Thyroid gland (tissue), 4 donors: ENCODE measurements around the gene ABCC4. TPM values are rescaled to one million over a fixed set of nuclear protein-coding genes. Genes with fewer than 3 reads are reported as not detected.

Source experiments
- DNase-seq, 2 donors: peaks; one replicate each; pipeline ENCODE4 v3.0.0-alpha.2; 2019
- H3K27ac ChIP-seq, 3 donors: fragments of 200-600 bp; sonication (generic); 1 replicate in 2 of 3; 2 replicates in 1 of 3; pipeline ENCODE4 v1.5.1; 2016 to 2019; ENCODE audit warnings: mild to moderate bottlenecking in 1 of 3, moderate library complexity in 1 of 3
- H3K27me3 ChIP-seq: fragments of 200-600 bp; sonication (generic); one replicate; pipeline ENCODE4 v1.5.1; 2019
- H3K36me3 ChIP-seq, 2 donors: fragments of 200-600 bp; sonication (generic); one replicate each; pipeline ENCODE4 v1.5.1; 2016 to 2019
- H3K4me1 ChIP-seq, 2 donors: fragments of 200-600 bp; sonication (generic); one replicate each; pipeline ENCODE4 v1.5.1; 2017 to 2019
- H3K4me3 ChIP-seq, 3 donors: fragments of 200-600 bp; sonication (generic); replicated peaks in 1 of 3; 1 replicate in 2 of 3; 2 replicates in 1 of 3; pipeline ENCODE4 v1.5.1; 2016; ENCODE audit warnings: mild to moderate bottlenecking in 1 of 3
- H3K9me3 ChIP-seq: fragments of 200-600 bp; sonication (generic); one replicate; pipeline ENCODE4 v1.5.1; 2017
- CTCF ChIP-seq, 6 experiments: fragments of 200-600 bp in 3 of 6; fragments of 450-650 bp in 3 of 6; sonication (generic) in 3 of 6; IDR thresholded peaks; one replicate each; pipeline ENCODE4 v1.5.1; 2016 to 2019; ENCODE audit warnings: antibody characterized with exemption in 6 of 6, mild to moderate bottlenecking in 2 of 6, inconsistent platforms in 1 of 6, moderate library complexity in 1 of 6
- POLR2A ChIP-seq, 2 donors: fragments of 450-650 bp; IDR thresholded peaks; one replicate each; pipeline ENCODE4 v1.6.1; 2017; ENCODE audit warnings: antibody characterized with exemption in 2 of 2, mild to moderate bottlenecking in 2 of 2, moderate library complexity in 1 of 2
- WGBS, 2 donors: methylation state at CpG; one replicate each; pipeline ENCODE4 v1.1.5; 2017; 5-methylcytosine and 5-hydroxymethylcytosine counted together
- intact Hi-C: fragments of 100-400 bp; cut with DNase I; formaldehyde crosslinking; loops from one replicate; pipeline ENCODE4 v1.15.1; 2023
- total RNA-seq, 4 donors: library from RNA; depleted of rRNA; stranded (reverse); fragments of >200 nt; gene quantifications; one replicate each; pipeline ENCODE4 v1.2.3, GENCODE V29; 2016

Gene ABCC4
- 10 to 100 TPM in 3 of 4 donors, 1 to 10 TPM in 1; 9.1 to 29.6 (median 19.7) TPM for total RNA-seq

GRCh38 chr13:95301183-95301967, at the start of gene ABCC4:
ABCC4 (minus strand) TSS chr13:95301451; CDS start chr13:95301314, 137 bp downstream.
- Histone ChIP-seq H3K4me1 (peaks cover 3 to 6% of the 10 kb centered on the region in 2 donors), H3K27ac (peak within 1 kb of the TSS; percentile 36 to 47 (median 40)), H3K4me3 (peak within 1 kb of the TSS; percentile 64 to 72 (median 70)), H3K27me3 (no peaks in the 10 kb centered on the region), H3K36me3 (no peaks in the 10 kb centered on the region), H3K9me3 (no peaks in the 10 kb centered on the region)
- peak; percentile 69 for DNase-seq
- intact Hi-C loops: no loop called here
- WGBS, 2 donors: 2% methylated on average over 24 of the region's 98 CpGs; no CpG with 5 or more reads in 1 of the 2 donors
- peak in 1 of 2 donors; percentile 22 for TF ChIP-seq POLR2A (IDR thresholded peaks at IDR 0.05)
- peak in 1 of 6 experiments; percentile 12 for TF ChIP-seq CTCF (IDR thresholded peaks at IDR 0.05)

- no peak overlapping the region for H3K4me3 ChIP-seq
- TF ChIP-seq CTCF (IDR thresholded peaks at IDR 0.05) (no peak), POLR2A (IDR thresholded peaks at IDR 0.05) (no peak)
- WGBS, 2 donors: 63 to 74% methylated on average over 4 of the region's 4 CpGs
- no peaks in the 10 kb centered on the region for H3K27me3 ChIP-seq
- no peak for DNase-seq
- no peaks in the 10 kb centered on the region for H3K4me1 ChIP-seq
- no peaks in the 10 kb centered on the region for H3K9me3 ChIP-seq
- no peak overlapping the region for H3K27ac ChIP-seq
- intact Hi-C loops: no loop called here
- H3K36me3 ChIP-seq: no peaks in the 10 kb centered on the region
Measured at GRCh38 chr13:95349267-95349666, 48.0 kb upstream of the ABCC4 start.

GRCh38 chr13:95343944-95344343, 42.7 kb upstream of the ABCC4 start:
- intact Hi-C loops: no loop called here

GRCh38 chr13:95341441-95341840, 40.2 kb upstream of the ABCC4 start:
- Histone ChIP-seq H3K36me3 (no peaks in the 10 kb centered on the region), H3K4me1 (no peaks in the 10 kb centered on the region)
- intact Hi-C loops: no loop called here

More at GRCh38 chr13:95343944-95344343, 42.7 kb upstream of the ABCC4 start:
- Histone ChIP-seq H3K4me3 (no peak overlapping the region), H3K4me1 (no peaks in the 10 kb centered on the region), H3K36me3 (no peaks in the 10 kb centered on the region), H3K27me3 (no peaks in the 10 kb centered on the region), H3K9me3 (no peaks in the 10 kb centered on the region), H3K27ac (no peak overlapping the region)
- TF ChIP-seq CTCF (IDR thresholded peaks at IDR 0.05): no peak
- no peak for TF ChIP-seq POLR2A (IDR thresholded peaks at IDR 0.05)
- DNase-seq: no peak
- WGBS, 2 donors: 81 to 82% methylated on average over 3 of the region's 3 CpGs

More at GRCh38 chr13:95341441-95341840, 40.2 kb upstream of the ABCC4 start:
- no peaks in the 10 kb centered on the region for H3K27me3 ChIP-seq
- 74 to 87% methylated on average over 5 of the region's 5 CpGs for WGBS, 2 donors
- no peak for DNase-seq
- no peak overlapping the region for H3K4me3 ChIP-seq
- H3K27ac ChIP-seq: no peak overlapping the region
- no peaks in the 10 kb centered on the region for H3K9me3 ChIP-seq
- TF ChIP-seq CTCF (IDR thresholded peaks at IDR 0.05) (no peak), POLR2A (IDR thresholded peaks at IDR 0.05) (no peak)
